Stimulated activated CD4-positive, alpha-beta T cell treated with anti-CD3 and anti-CD28 coated beads, TNF-alpha, amount 100 ng/mL, for 48 hours (primary cell): ENCODE measurements around the gene TBX15.
"Not testable (repeated sequence)": the region's sequence is repeated elsewhere in the genome, so short reads cannot be mapped to it uniquely, and the experiment has no call there.

Experiments
- DNase-seq, 3 donors: peaks; one replicate each; pipeline ENCODE4 v3.0.0-alpha.2; 2020; ENCODE audit warnings: low read depth in 3 of 3

The TBX15 gene

DNA sequence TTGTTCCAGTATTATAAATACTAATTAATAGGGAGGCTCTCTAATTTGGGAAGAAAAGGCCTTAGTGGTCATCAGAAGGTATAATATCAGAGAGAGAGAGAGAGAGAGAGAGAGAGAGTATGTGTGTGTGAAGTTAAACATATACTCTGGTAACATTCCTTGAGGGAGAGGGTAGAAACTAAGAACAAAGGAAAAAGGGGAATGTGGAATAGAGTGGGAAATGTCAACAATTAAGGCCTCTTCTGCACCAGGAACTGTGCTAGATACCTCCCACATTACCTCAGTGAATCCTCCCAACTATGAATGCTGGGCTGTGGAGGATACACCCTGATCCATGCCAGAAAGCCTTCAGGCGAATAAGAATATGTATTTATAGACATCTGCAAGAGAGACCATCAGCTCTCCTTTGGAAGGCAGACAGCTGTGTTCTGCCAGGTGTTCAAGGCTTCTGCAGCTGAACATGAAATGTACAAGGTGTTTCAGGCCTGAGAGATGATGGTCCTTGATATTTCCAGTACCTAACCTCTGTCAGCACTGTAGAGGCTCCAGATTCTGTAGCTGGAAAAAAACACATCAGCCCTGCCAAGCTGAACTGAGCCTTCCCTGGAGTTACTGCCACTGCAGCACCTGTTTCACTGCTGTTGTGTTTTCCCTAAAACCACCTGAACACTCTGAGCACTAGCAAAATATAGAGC is 29.1 kb downstream of the TBX15 start:
- DNase-seq: no peak

DNA sequence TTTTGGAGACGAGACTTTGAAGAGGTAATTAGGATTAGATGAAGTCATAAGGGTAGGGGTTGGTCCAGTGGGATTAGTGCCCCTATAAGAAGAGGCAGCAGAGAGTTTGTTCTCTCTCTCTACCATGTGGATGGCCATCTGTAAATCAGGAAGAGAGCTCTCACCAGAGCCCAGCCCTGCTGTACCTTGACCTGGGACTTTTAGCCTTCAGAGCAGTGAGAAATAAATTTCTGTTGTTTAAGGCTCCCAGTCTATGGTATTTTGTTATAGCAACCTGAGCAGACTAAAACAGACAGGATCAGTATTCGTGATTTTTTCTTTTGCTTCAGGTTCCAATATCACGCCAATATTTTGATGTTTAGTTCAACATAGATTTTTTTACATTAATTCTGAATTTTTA is 30.0 kb downstream of the TBX15 start:
- no peak for DNase-seq

DNA sequence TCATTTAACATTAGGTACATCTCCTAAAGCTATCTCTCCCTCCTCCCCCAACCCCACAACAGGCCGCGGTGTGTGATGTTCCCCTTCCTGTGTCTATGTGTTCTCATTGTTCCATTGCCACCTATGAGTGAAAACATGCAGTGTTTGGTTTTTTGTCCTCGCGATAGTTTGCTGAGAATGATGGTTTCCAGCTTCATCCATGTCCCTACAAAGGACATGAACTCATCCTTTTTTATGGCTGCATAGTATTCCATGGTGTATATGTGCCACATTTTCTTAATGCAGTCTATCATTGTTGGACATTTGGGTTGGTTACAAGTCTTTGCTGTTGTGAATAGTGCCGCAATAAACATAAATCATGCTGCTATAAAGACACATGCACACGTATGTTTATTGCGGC is 30.6 kb downstream of the TBX15 start:
- not testable (repeated sequence) for DNase-seq

DNA sequence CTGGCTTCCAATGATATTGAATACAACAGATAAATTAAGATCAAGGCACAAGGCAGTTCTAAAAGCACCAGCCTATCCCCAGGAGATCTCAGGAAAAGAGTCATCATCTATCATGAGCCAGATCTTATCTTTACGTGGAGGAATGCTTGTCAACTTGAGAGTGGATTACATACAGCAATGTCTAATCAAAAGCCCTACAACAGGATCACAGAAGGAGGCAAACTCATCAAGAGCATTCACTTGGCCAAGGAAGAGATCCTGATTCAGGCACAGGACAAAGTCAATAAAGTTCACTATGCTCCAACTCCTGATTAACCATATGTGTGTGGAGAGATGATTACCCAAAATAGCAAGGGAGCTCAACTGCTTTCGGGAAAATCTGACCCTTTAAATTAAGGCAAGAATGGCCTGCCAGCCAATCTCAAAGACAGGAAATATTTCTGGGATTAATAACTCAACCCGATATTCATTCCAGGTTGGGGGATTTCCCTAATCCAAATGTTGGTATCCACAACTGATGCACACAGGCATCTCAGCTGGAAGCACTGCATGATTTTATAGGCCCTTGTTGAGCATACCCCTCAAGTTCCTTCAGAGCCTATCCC is 33.7 kb downstream of the TBX15 start:
- DNase-seq: no peak

DNA sequence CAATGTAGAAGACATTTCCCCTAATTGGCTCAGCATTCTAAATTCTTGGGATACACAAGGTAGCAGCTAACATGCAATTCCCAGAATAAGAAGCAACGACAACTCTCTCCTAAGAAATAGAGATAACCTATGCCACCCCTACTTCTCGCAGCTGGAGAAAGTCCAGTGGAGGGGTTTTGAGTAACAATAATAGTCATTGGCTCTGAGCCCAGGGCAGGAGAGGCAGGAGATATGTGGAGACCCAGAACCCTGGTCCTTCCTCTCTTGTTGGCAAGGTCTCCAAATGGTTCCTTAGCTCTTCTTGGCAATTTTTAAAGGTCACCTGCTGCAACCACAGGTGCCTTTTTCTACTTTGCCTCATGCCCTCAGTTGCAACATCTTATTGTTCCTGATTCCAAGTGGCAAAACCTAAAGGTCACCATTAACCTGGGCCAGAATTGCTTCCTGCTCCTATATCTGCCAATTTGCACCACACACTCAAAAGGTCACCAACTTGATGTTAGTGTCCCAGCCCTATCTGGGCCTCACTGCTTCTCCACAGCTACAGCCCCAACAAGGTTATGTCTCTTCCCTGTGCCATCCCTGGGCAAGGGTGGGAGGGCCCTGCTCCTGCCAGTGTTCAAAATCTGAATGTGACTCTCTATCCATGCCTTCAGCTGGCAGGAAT is 36.7 kb downstream of the TBX15 start:
- DNase-seq: no peak

DNA sequence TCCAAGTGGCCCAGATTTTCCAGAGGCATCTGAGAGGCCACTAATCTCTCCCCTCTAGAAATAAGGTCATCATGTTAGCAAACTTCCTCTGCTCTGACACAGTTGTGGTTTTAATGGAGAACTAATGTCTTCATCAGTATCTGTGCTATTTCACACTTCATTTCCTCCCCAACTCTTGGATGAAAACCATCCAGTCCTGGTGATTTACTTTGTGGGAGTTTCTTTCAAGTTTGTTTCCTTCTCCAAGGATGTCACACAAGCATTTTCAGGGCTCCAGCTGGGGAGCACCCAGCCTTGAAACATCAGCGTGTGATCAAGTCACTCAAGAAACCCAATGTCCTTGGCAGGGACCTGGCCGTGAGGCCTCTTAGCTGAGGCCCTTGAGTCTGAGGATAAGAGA is 38.8 kb downstream of the TBX15 start:
- DNase-seq: no peak

DNA sequence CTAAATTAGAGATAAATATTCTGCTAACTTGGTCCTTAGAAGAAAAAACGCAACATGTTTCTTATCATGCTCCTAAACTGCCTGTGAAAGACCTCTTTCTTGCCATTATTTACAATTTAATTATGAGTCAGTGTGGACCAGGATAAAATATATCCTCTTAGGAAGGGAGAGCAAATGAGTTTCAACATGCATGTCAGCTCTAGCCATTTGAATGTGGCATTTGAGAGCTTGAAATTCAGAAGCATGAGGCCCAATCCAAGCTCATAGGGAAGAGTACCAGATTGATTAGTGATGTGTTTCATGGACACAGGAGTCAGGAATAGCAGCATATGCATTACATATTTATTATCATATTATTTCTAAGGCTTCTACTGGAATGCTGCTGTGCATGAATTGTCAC is 39.3 kb downstream of the TBX15 start:
- no peak for DNase-seq

DNA sequence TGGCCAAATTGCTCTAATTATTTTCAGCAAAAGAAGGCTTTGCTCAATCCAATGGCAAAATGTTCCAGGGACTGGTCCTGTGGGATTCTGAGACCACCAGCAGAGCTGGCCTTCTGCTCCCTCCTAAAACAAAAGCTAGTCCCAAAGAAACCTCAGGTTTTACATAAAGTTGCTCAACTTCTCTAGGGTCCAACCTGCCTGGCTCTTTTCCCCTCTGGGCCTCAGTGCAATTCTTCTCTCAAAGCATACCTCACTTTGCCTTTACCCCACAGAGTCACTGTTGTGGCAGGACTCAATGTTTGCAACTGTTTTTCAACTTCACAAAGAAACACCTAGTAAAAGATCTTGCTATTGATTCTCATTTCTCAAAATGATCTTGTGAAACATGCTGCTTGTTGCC is 39.8 kb downstream of the TBX15 start:
- no peak for DNase-seq

DNA sequence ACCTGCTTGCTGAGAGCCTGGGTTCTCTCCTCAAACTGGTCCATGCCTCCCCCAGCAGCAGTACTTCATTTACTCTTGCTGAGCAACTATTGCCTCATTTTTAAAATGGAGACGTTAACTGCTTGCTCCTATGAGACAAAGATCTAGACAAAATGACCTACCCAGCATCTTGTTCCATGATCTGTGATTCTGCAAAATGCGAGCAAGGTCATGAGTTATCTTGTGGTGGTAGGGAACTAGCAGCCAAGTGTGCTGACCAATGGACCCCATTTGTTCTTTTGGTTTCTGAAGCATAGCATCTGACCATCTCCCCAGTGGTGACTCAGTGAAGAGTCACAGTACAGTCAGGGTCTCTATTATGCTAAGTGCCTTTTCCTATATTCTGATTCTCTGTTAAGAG is 40.4 kb downstream of the TBX15 start:
- DNase-seq: no peak

DNA sequence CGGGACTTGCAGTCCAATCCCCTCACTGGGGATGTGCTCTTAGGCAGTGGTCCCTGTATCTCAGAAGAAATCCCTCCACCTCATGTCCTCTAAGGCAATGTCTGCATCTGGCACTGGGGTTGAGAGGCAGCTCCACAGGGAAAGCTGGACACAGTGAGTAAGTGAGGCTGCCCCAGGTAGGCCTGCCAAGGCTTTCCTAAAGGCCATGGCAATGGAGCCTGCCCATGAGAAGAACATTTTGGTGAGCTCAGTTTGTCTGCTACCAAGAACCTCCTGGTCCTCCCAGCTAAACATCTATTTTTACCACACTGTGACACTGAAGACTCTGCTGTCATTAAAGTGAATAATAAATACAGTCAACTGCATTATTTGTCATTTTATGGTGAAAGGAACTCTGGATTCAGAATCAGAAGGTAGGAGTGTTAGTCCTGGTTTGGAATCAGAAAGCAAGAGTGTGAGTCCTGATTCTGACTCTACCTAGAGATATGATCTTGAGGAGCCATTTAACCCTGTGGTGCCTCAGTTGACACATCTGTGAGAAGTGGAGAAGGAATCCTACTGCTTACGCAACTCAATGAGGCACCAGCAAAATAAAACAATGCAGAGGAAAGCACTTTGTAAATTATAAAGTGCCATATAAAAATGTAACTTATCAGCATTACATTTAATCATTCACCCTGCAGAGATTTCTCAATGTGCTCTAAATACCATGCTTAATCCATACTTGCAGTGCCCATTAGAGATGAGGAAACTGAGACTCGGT is 41.0 kb downstream of the TBX15 start:
- DNase-seq: no peak

DNA sequence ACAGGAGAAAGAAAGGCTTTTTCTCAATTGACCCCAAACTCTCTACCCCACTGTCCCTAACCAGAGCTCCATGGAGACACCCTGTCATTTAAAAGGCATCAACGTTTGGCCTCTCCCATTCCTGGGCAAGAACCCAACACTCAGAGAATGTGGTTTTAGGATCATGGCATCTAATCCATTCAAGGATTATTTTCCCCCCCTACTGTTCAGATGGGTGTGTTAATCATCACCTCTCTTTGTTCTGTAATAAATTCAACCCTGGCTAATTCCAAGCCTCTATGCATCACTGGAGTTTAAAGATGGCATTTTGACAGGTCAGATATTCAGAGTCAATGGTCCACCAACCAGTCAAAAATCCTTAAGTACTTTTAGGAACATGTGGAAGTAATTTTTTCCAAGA is 42.7 kb downstream of the TBX15 start:
- no peak for DNase-seq

DNA sequence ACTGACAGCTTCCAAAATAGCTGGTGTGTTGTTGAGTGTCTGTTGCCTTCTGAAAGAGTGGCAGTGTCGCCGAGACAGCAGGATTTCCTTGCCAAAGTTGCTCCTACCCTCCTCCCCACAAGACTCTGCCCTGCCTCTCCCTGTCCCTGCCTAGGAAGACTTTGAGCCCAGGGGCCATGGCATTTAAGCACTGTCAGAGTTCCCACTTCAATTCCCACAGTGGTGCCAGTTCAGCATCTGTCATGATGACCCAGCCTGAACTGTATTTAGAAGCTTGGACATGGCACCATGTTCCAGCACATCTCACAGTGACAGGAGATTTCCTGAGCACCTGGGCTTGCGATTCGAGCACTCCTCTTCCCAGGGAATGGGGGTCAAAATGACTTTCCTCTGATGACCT is 43.6 kb downstream of the TBX15 start:
- DNase-seq: no peak

DNA sequence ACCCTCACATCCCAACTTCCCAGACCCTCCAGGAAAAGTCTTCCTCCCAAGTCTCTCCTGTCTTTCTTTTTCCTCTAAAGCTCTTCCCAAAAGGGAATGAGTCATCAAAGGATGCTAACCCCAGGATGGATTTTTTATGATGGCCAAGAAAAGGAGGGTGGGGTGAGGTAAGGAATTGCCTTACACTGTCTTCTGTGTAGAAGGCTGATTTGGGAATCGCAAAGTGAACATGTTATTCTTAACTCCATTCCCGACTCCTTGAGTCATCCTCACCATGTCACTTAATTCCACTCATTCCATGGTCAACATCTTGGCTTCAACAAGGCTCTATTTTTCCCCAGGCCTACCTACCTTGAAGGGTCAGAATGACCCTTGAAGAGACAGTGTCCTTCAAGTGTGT is 44.0 kb downstream of the TBX15 start:
- no peak for DNase-seq

DNA sequence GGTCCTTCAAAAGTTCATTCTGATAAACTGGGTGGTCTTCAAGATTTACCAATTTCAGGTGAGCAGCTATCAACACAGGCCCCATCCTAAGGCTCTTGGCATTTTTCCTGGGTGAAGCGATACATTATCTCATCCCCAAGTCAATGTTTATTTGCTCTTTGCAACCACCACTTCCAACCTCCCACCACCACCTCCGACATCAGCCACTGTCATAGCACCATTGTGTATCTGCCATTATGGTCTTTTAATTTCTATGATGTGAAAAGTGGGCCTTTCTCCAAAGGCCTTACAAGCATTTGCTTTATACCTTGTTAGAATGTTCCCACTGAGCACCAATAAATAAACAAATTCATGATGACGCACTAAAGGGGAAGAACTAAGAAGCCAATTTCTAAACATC is 47.2 kb downstream of the TBX15 start:
- no peak for DNase-seq

DNA sequence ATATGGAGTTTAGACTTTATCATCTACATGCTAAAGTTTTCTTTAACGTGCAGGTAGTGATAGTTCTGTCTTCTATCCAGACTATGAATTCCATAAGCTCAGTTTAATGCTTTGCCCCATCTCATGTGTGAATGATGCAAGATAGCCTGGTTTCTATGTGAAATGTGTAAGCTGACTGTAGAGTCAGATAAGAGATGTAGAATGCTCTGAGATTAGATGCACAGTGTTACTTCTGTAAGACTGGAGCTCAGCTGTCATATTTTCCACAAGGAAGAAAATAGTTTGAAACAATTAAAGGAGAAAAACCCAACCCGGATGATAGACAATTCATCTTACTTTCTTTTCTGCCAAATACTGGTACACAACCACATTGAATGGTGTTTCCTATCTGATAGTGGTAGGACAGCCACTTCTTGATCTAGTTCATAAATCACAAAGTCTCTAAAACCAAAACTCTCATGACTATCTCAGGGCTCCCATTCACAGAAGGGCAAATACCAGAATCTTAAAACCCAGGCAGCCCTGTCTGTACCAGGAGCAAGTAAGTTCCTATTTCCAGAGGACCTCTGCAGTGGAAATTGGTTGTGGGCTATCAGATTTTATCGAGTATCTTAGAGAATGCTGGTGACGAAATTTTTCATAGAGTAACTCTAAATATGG is 50.6 kb downstream of the TBX15 start:
- no peak for DNase-seq

DNA sequence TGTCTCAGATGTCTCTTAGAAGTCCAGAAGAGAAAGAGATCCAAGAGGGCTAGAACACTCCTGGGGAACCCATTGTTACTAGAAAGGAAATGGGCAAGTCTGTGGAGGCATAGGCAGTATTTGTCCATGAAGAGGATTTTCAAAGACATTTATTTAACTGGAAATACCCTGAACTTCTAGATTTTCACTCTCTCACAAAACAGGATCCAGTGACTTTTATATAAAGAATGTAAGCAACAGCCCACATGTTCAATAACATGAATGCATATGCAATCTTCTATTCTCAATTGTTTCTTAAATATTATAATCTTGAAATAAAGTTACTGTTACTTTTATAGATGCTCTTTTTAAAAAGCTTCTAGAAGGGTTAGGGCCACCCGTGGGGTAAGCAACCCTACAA is 53.4 kb downstream of the TBX15 start:
- no peak for DNase-seq

DNA sequence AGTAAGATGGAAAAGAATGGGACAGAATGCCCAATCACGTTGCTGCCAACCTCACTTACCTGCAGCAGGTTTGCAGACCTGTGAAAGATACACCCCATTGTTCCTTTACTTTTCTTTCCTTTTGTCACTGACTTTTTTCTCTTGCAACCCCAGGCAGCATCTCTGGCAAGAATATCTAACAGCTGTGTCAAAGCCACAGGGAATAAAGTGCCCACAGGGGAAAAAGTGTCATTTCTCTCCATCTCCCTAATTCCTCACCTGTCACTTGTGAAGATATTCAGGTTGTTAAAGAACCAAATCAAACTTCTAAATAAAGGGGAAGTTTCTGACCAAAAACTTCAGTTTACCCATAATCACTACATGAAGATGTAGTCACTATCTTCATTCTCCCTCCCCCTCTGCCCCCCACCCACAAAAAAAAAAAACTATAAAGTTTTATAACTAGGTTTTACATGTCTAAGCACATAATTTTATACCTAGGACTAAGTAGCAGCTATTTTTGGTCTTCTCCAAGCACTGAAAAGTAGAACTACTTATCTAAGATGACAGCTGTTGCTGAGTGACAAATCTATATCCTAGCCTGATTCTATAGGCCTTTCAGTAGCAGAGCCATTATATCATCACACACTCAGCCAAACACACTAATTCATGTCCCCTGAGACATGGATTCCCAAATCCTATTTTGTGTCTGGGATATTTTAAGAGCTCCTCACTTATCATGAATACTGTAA is 54.9 kb downstream of the TBX15 start:
- no peak for DNase-seq

DNA sequence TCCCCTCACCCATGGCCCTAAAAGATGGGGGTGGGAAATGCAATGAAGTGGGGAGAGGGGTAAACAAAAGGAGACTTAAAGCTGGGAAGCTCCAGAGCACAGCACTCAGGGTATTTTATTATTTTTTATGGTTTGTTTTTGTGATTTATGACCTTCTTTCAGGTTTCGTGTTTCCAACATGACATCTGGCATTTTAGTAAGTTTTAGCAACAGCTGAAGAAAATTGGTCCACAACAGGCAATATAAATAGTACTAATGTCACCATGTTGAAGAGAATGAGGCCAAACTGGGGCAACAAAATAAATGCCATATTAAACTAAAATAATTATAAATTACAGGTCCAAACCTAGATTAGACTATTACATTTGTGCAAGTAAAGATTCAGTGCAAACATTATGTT is 56.3 kb downstream of the TBX15 start:
- DNase-seq: no peak

DNA sequence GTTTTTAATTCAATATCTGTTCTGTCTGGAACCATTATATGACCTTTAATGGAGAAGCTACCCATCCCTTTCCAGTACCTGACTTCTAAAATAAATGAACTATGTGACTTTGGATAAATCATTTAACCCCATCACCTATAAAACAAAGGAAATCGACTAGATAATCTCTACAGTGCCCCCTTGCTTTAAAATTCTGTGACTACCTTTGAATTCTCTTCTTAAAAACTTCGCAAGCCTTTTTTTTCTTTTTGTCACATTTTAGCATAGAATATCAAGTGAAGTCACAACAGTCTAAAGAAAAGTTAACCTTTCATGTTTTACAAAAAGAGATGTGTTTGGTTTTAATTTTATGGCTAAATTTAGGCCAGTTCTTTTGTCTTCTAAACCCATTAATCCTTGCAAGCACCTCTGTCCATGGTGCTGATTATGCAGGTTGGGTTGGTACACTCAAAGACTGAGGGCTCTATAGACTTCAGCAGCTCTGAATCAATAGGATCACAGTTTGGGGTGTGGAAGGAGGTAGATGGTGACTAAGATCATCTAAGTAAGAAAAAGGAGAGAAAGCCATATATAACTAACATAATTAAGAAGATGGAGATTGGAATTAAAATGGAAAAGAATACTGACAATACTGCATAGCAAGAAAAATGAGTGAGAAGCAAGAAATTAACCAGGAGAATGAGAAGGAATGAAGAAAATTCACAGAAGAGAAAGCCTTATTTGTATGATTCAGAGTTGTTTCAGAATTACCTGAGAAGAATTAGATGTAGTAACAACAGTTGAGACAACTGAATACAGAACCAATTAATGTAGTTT is 59.2 kb downstream of the TBX15 start:
- DNase-seq: no peak

DNA sequence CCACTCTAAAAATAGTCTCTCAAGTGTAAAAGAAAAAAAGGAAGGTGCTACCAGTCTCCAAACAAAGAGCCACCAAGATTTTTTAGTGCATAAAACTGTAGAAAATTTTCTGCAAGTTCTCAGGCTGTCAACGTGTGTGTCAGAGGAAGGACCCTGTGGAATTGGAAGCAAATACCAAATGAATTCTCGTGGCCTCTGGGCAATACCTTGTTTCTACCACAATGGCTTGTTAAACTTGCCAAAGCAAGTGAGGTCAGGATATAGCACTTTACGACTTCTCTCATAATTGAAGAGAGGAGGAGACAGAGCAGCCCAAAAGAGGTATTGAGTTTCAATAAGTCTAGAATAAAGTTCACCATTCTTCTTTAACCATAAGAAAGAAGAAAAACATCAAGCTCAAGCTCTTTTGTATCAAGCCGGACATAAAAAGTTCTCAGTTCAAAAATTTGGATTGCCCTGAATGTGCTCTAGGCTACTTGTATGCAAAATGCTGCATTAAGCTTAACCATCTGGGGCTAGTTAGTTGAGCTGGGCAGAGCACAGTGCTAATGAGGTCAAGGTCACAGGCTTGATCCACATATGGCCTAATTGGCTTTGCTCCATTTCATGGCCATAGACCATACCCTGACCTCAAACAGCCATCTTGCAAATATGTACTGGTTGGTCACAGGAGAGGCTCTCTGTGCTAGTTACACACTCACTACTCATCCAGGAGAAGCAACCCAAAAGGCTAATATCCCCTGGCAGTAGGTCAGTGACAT is 60.5 kb downstream of the TBX15 start:
- no peak for DNase-seq
